Measurements from ENCODE around the gene ANKRD37.

The ANKRD37 gene

GRCh38 chr4:185396724-185397385 is at the start of gene ANKRD37:
ANKRD37 (plus strand) TSS chr4:185396841; CDS start chr4:185396924, 83 bp downstream.
- TF ChIP-seq ZFX (IDR thresholded peaks at IDR 0.05) (no peak), CTCF (conservative IDR thresholded peaks at IDR 0.05) (no peak)
- H3K27ac ChIP-seq, result peak within 1 kb of the TSS; percentile 96

- TF ChIP-seq CTCF (conservative IDR thresholded peaks at IDR 0.05), result no peak
- no peak for TF ChIP-seq ZFX (IDR thresholded peaks at IDR 0.05)
These were observed 49.6 kb upstream of the ANKRD37 start for GRCh38 chr4:185346975-185347601.

GRCh38 chr4:185351691-185352090 is 45.0 kb upstream of the ANKRD37 start:
- H3K27ac ChIP-seq, result no peak overlapping the region; the same call in 1 of the 2 replicates
- TF ChIP-seq ZFX (IDR thresholded peaks at IDR 0.05) (no peak), CTCF (conservative IDR thresholded peaks at IDR 0.05) (no peak)

More at GRCh38 chr4:185346975-185347601, 49.6 kb upstream of the ANKRD37 start:
- no peak overlapping the region for H3K27ac ChIP-seq

- H3K27ac ChIP-seq, result no peak overlapping the region
- TF ChIP-seq CTCF (conservative IDR thresholded peaks at IDR 0.05) (no peak), ZFX (IDR thresholded peaks at IDR 0.05) (no peak)
These were observed 44.4 kb upstream of the ANKRD37 start for GRCh38 chr4:185352202-185352601.

- H3K27ac ChIP-seq, result no peak overlapping the region
- TF ChIP-seq CTCF (conservative IDR thresholded peaks at IDR 0.05) (no peak), ZFX (IDR thresholded peaks at IDR 0.05) (no peak)
These were observed 43.9 kb upstream of the ANKRD37 start for GRCh38 chr4:185352741-185353140.

GRCh38 chr4:185357211-185357610 is 39.4 kb upstream of the ANKRD37 start:
- H3K27ac ChIP-seq, result no peak overlapping the region
- TF ChIP-seq ZFX (IDR thresholded peaks at IDR 0.05) (no peak), CTCF (conservative IDR thresholded peaks at IDR 0.05) (no peak)

GRCh38 chr4:185357733-185358440 is 38.8 kb upstream of the ANKRD37 start:
- no peak overlapping the region for H3K27ac ChIP-seq
- no peak for TF ChIP-seq CTCF (conservative IDR thresholded peaks at IDR 0.05)
- TF ChIP-seq ZFX (IDR thresholded peaks at IDR 0.05), result no peak
